HG03575 (cell line): Measurements from ENCODE around the gene FNDC10.
"Not testable (repeated sequence)": the region's sequence is repeated elsewhere in the genome, so short reads cannot be mapped to it uniquely, and the experiment has no call there.

Experiments
- ATAC-seq: cut with Tn5 transposase; IDR thresholded peaks from one replicate; pipeline ENCODE4 v1.9.1; 2021; ENCODE audit not compliant: unreplicated experiment, insufficient number of reproducible peaks, low FRiP score; ENCODE audit errors: extremely low read depth

The FNDC10 gene

GRCh38 chr1:1599935-1600860 is at the start of gene FNDC10:
FNDC10 (minus strand) TSS chr1:1600135; CDS start chr1:1600015, 120 bp downstream.
- ATAC-seq, result no peak

DNA sequence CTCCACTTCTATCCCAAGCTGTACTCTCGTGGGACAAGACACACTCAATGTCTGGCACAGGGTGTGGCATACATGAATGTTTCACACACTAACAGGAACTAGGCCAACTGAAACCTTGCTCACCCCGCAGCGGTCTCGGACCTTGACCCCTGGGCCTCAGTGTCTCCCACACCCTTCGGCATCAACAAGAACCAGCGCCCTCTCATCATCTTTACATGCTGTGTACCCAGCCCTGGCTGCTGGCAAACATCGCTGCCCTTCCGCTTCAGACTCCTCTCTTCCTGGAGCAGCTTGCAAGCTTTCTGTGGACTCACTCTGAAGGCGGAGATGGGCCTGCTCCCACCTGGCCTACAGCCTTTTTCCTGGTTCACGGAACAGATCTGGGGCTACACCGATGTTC is 48.3 kb upstream of the FNDC10 start:
- not testable (repeated sequence) for ATAC-seq

GRCh38 chr1:1647567-1648241 is 47.8 kb upstream of the FNDC10 start:
- not testable (repeated sequence) for ATAC-seq

DNA sequence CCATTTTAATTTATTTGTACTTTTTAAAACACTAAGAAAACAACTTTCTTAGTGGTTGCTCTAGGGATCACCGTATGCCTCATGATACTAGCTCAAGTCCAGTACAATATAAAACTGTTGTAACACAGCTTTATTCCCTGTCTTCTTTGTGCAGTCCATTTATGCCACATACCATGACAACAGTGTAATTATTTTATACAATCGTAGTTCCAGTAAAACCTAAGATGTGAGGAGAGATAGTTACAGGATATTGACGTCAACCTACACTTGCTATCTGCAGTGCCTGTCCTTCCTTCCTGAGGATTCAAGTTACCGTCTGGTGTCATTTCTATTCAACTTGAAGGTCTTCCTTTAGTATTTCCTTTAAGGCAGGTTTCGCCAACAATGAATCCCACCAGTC is 46.4 kb upstream of the FNDC10 start:
- not testable (repeated sequence) for ATAC-seq

GRCh38 chr1:1640711-1641461 is 41.0 kb upstream of the FNDC10 start:
- not testable (repeated sequence) for ATAC-seq

GRCh38 chr1:1640081-1640480 is 40.1 kb upstream of the FNDC10 start:
- not testable (repeated sequence) for ATAC-seq

DNA sequence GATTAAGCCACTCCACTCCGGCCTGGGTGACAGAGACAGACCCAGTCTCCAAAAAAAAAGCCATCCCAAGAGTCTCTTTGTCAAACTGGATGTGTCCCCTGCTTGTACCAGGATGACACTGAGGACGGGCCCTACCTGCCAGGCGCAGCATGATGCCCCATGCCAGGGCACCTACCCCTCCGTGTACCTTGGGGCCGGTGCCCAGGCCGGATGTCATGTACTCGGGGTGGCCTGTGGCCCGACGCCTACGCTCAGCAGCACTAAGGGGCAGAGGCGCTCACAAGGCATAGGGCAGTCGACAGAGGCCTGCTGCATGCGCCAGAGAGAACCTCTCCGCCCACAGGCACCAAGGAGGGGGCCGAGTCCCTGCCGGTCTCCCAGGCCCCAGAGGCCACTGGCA is 39.4 kb upstream of the FNDC10 start:
- ATAC-seq, result not testable (repeated sequence)

DNA sequence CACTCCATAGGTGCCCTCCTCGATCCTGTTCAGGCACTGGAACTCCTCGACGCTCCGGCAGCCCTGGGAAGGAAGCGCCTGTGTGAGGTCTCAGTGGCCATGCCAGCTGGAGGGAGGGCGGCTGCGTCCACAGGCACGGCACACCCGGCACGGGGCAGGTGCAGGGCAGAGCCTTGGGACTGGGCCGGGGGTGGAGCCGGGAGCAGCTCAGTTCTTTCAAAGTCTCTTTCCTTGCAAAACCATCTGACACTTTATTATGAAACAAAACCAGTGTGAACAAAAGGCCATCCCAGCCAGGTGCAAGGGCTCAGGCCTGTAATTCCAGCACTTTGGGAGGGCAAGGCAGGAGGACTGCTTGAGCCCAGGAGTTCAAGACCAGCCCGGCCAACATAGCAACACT is 38.6 kb upstream of the FNDC10 start:
- not testable (repeated sequence) for ATAC-seq

DNA sequence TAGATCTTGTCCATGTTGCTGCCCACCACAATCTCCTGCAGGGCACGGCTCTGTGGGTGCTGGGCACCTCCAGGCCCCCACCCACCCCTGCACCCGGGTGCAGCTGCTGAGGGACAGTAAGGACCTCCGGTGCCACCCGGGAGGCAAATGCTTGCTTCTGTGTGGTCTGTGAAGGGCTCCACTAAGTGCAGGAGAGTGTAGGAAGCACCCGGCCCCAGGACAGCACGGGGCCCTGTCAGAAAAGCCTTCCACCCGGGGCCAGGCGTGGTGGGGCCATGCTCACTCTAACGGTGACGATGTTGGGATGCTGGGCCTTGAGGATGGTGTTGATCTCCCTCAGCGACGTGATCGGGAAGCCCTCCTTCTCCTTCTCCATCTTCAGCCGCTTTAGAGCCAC is 37.5 kb upstream of the FNDC10 start:
- ATAC-seq, result not testable (repeated sequence)

GRCh38 chr1:1636621-1637478 is 36.9 kb upstream of the FNDC10 start:
- ATAC-seq, result not testable (repeated sequence)

GRCh38 chr1:1634613-1635012 is 34.7 kb upstream of the FNDC10 start:
- ATAC-seq, result not testable (repeated sequence)

DNA sequence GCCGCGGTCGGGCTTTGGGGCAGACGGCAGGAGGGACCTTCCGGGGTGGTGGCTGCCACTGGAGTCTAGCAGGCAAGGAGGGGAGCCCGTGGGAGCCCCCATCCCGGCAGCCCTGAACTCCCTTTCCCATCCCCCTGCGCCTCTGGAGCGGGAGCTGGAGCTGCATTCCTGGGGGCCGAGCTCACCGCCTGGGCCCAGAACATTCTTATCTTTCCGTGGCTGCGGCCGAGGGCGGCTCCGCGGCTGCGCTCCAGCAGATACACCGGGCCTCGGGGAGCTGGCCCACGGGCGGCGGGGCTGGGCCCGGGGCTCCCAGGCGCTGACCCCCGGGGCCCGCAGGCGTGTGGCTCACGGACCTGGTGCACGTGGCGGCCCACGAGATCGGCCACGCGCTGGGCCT is 33.5 kb upstream of the FNDC10 start:
- ATAC-seq, result not testable (repeated sequence)

GRCh38 chr1:1631782-1632420 is 32.0 kb upstream of the FNDC10 start, which contains the start of gene MMP23B:
MMP23B (plus strand) TSS chr1:1632173; CDS start chr1:1632219, 46 bp downstream.
- ATAC-seq, result no peak

GRCh38 chr1:1630965-1631781 is 31.2 kb upstream of the FNDC10 start:
- no peak for ATAC-seq

DNA sequence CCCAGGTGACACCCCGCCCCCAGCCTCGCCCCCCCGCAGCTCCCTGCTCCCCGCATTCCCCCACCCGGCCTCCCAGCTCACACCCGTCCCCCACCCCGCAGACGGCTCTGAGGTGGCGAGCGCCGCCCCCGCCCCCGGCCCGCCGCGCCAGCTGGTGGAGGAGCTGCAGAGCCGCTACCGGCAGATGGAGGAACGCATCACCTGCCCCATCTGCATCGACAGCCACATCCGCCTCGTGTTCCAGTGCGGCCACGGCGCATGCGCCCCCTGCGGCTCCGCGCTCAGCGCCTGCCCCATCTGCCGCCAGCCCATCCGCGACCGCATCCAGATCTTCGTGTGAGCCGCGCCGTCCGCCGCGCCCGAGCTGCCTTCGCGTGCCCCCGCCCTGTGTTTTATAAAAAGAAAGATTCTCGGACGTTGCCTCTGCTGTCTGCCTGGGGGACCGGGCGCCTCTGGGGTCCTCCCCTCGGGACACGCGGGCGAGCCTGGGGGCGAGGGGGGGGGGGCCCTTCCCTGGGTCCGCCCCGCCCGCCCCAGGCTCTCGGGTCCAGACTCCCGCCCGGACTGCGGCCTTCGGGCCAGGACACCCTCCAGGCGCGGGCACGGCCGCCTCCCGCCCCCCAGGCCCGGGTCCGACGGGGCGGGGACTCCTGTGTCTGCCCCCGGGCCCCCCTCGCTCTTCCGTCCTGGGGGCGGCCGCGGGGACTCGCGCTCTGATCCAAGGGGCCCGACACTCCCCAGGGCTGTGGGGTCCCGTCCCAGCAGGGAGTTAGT is 30.4 kb upstream of the FNDC10 start:
- ATAC-seq, result no peak

DNA sequence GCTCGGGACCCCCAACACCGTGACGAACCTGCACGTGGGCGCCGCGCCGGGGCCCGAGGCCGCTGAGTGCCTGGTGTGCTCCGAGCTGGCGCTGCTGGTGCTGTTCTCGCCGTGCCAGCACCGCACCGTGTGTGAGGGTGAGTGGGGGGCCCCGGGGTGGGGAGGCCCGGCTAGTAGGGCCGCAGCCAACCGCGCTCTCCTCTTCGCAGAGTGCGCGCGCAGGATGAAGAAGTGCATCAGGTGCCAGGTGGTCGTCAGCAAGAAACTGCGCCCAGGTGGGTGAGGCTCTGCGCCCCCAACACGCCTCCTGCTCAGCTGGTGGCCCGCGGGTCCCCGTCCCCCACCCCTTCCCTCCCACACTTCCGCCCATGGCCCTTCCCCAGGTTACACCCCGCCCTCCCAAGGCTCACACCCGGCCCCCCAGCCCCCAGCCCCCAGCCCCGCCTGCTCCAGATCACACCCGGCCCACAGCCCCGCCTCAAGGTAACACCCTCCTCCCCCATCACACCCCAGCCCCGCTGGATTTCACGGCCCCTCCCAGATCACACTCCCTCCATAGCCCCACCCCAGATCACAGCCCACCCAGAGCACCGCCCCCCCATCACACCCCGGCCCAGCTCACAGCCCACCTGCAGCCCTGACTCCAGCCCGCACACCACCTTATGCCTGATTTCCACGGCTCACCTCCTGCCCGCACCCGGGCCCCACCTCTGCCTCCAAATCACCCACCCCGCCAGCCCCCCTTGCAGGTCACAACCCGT is 29.7 kb upstream of the FNDC10 start:
- no peak for ATAC-seq
